ENCODE results near the gene PSMD8.
"Not testable (repeated sequence)": the region's sequence is repeated elsewhere in the genome, so short reads cannot be mapped to it uniquely, and the experiment has no call there.

PSMD8 gene

GRCh38 chr19:38336638-38337359 is 37.6 kb upstream of the PSMD8 start:
- DNase-seq (ENCODE audit: low read depth) = peak; percentile 91
- H3K4me3 ChIP-seq (ENCODE audit: low read depth, low read length) = peak overlapping the region; percentile 69
- TF ChIP-seq, protein P1, sequence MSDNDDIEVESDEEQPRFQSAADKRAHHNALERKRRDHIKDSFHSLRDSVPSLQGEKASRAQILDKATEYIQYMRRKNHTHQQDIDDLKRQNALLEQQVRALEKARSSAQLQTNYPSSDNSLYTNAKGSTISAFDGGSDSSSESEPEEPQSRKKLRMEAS (IDR thresholded peaks at IDR 0.05; ENCODE audit: low read depth, low read length) = peak; percentile 34; the same call in 1 of the 2 replicates
- TF ChIP-seq POLR2A (IDR thresholded peaks at IDR 0.05; ENCODE audit: extremely low read depth, insufficient read length) = no peak

DNA sequence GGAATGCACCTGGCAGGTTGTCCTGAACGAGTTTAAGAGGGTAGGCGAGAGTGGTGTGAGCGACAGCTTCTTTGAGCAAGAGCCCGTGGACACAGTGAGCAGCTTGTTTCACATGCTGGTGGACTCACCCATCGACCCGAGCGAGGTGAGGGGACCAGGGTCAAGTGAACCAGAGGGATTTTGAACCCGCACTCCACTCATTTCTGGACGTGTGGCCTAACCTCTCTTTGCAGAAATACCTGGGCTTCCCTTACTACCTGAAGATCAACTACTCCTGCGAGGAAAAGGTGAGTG is 37.1 kb upstream of the PSMD8 start:
- DNase-seq (ENCODE audit: low read depth) = no peak
- no peak overlapping the region for H3K4me3 ChIP-seq (ENCODE audit: low read depth, low read length)
- TF ChIP-seq, protein P2, sequence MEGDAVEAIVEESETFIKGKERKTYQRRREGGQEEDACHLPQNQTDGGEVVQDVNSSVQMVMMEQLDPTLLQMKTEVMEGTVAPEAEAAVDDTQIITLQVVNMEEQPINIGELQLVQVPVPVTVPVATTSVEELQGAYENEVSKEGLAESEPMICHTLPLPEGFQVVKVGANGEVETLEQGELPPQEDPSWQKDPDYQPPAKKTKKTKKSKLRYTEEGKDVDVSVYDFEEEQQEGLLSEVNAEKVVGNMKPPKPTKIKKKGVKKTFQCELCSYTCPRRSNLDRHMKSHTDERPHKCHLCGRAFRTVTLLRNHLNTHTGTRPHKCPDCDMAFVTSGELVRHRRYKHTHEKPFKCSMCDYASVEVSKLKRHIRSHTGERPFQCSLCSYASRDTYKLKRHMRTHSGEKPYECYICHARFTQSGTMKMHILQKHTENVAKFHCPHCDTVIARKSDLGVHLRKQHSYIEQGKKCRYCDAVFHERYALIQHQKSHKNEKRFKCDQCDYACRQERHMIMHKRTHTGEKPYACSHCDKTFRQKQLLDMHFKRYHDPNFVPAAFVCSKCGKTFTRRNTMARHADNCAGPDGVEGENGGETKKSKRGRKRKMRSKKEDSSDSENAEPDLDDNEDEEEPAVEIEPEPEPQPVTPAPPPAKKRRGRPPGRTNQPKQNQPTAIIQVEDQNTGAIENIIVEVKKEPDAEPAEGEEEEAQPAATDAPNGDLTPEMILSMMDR (IDR thresholded peaks at IDR 0.05; ENCODE audit: low read depth, low read length) = no peak
- no peak for TF ChIP-seq POLR2A (IDR thresholded peaks at IDR 0.05; ENCODE audit: extremely low read depth, insufficient read length)
- TF ChIP-seq MYC (IDR thresholded peaks at IDR 0.05; ENCODE audit: low read depth, low read length) = no peak
- TF ChIP-seq, protein P1 (IDR thresholded peaks at IDR 0.05; ENCODE audit: low read depth, low read length) = no peak

GRCh38 chr19:38339011-38339410 is 35.4 kb upstream of the PSMD8 start:
- DNase-seq (ENCODE audit: low read depth); H3K4me3 ChIP-seq (ENCODE audit: low read depth, low read length): not testable (repeated sequence)

DNA sequence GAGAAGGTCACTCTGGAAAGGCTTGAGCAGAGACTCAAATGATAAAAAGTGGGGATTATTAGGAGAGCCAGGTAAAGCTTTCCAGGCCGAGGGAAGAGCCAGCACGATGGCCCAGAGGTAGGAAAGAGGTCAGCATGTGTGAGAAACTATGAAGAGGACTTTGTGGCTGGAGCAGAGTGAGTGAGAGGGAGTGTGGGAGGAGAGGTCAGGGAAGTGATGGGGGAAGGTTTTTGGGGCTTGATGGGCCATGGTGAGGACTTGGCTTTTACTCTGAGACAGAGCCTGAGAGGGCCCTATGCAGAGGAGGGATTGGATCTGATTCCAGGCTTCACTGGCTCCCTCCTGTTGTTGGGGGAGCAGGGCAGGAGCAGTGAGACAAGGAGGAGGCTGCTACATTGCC is 33.4 kb upstream of the PSMD8 start:
- H3K4me3 ChIP-seq (ENCODE audit: low read depth, low read length) = no peak overlapping the region
- no peak for DNase-seq (ENCODE audit: low read depth)
- TF ChIP-seq, protein P2 (IDR thresholded peaks at IDR 0.05; ENCODE audit: low read depth, low read length) = no peak
- no peak for TF ChIP-seq MYC (IDR thresholded peaks at IDR 0.05; ENCODE audit: low read depth, low read length)
- TF ChIP-seq POLR2A (IDR thresholded peaks at IDR 0.05; ENCODE audit: extremely low read depth, insufficient read length) = no peak
- TF ChIP-seq, protein P1 (IDR thresholded peaks at IDR 0.05; ENCODE audit: low read depth, low read length) = no peak

DNA sequence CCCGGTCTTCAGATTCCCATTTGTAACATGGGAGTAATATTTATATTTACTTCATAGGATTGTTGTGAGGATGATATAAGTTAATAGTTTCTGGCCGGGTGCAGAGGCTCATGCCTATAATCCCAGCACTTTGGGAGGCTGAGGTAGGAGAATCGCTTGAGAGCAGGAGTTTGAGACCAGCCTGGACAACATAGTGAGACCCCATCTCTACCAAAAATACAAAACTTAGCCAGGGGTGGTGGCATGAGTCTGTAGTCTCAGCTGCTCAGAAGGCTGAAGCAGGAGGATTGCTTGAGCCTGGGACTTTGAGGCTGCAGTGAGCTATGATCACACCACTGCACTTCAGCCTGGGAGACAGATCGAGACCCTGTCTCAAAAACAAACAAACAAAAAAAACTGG is 27.5 kb upstream of the PSMD8 start:
- DNase-seq (ENCODE audit: low read depth) = no peak
- TF ChIP-seq MYC (IDR thresholded peaks at IDR 0.05; ENCODE audit: low read depth, low read length) = no peak
- no peak for TF ChIP-seq POLR2A (IDR thresholded peaks at IDR 0.05; ENCODE audit: extremely low read depth, insufficient read length)
- H3K4me3 ChIP-seq (ENCODE audit: low read depth, low read length) = no peak overlapping the region

DNA sequence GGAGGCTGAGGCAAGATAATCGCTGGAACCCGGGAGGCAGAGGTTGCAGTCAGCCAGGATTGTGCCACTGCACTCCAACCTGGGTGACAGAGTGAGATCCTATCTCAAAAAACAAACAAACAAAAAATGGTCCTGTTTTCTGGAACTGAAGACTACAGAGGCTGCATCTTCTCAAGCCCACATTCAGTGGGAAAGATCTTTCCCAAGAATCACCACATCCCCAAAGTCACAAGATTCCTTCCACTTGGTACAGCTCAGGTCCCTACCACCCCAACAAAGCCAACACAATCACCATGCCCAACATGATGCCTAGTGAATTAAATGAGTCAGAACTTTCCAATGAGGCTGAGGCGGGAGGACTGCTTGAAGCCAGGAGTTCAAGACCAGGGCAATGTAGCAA is 23.5 kb upstream of the PSMD8 start:
- no peak overlapping the region for H3K4me3 ChIP-seq (ENCODE audit: low read depth, low read length)
- TF ChIP-seq, protein P2 (IDR thresholded peaks at IDR 0.05; ENCODE audit: low read depth, low read length) = no peak
- TF ChIP-seq MYC (IDR thresholded peaks at IDR 0.05; ENCODE audit: low read depth, low read length) = no peak
- TF ChIP-seq, protein P1 (IDR thresholded peaks at IDR 0.05; ENCODE audit: low read depth, low read length) = no peak
- TF ChIP-seq POLR2A (IDR thresholded peaks at IDR 0.05; ENCODE audit: extremely low read depth, insufficient read length) = no peak
- DNase-seq (ENCODE audit: low read depth) = no peak

DNA sequence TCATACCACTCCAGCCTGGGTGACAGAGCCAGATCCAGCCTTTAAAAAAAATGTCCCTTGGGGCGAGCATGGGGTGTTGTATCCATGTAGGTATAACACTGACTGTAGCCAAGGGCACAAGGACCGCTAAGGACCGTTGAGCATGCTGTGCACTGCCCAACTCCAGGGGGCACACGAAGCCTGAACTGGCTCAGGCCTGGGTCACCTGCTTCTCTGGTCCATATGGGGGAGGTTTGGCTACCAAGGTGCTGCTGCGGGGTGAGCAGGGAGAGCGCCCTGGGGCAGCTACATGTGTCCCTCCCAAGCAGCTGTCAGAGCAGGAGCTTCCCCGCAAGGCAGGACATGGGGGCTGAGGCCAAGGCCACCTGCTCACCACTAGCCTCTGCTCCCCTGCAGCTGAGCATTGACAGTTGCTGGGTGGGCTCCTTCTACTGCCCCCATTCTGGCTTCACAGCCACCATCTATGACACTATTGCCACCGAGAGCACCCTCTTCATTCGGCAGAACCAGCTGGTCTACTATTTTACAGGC is 22.4 kb upstream of the PSMD8 start:
- H3K4me3 ChIP-seq (ENCODE audit: low read depth, low read length) = no peak overlapping the region
- no peak for DNase-seq (ENCODE audit: low read depth)
- no peak for TF ChIP-seq MYC (IDR thresholded peaks at IDR 0.05; ENCODE audit: low read depth, low read length)
- TF ChIP-seq, protein P1 (IDR thresholded peaks at IDR 0.05; ENCODE audit: low read depth, low read length) = no peak
- no peak for TF ChIP-seq POLR2A (IDR thresholded peaks at IDR 0.05; ENCODE audit: extremely low read depth, insufficient read length)
- TF ChIP-seq, protein P2 (IDR thresholded peaks at IDR 0.05; ENCODE audit: low read depth, low read length) = no peak

All from NB4 (cell line).